HUES6 (cell line): Measurements from ENCODE around the gene MACO1.
"Not testable (repeated sequence)": the region's sequence is repeated elsewhere in the genome, so short reads cannot be mapped to it uniquely, and the experiment has no call there.

Experiments used
- H3K27ac ChIP-seq: 2 replicates; pipeline ENCODE4 v1.7.0; 2013; ENCODE audit warnings: low read depth, mild to moderate bottlenecking, low read length, inconsistent platforms
- H3K27me3 ChIP-seq: 2 replicates; pipeline ENCODE4 v1.6.1; 2013; ENCODE audit warnings: low read length; ENCODE audit not compliant: control insufficient read depth, insufficient read depth
- H3K36me3 ChIP-seq: 2 replicates; pipeline ENCODE4 v1.6.1; 2013; ENCODE audit warnings: low read length; ENCODE audit not compliant: control insufficient read depth, insufficient read depth
- H3K4me1 ChIP-seq: 2 replicates; pipeline ENCODE4 v1.6.1; 2013; ENCODE audit warnings: low read length; ENCODE audit not compliant: control insufficient read depth, insufficient read depth
- H3K4me3 ChIP-seq: 2 replicates; pipeline ENCODE4 v1.5.1; 2013; ENCODE audit warnings: low read depth, low read length
- H3K9ac ChIP-seq: one replicate; pipeline ENCODE4 v1.6.1; 2013; ENCODE audit warnings: mild to moderate bottlenecking, low read length
- H3K9me3 ChIP-seq: 2 replicates; pipeline ENCODE4 v1.6.1; 2013; ENCODE audit warnings: low read depth, low read length; ENCODE audit not compliant: control insufficient read depth, insufficient read depth

MACO1 gene

DNA sequence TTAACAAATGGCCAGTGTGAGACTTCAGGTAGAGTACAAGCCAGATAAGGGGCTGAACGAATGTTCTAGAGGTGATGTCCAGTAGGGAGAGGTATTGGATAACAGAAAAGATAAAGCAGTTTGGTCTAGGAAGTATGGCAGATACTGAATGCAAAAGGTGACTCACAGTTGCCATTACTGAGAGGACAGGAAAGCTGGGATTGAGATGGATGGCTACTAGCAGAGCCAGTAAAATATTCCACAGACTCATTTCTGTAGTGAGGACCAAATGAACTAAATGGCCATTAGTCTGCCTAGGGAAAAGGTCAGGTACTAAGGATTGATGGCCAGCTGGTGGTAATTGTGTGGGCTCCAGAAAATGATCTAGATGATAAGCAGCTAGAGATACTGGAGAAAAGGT, 11.5 kb downstream of the MACO1 start:
- Histone ChIP-seq H3K36me3 (no peaks in the 10 kb centered on the region), H3K9me3 (no peaks in the 10 kb centered on the region), H3K9ac (no peak overlapping the region), H3K4me1 (peaks cover 6% of the 10 kb centered on the region; the same call in 1 of the 2 replicates), H3K4me3 (no peak overlapping the region), H3K27me3 (no peaks in the 10 kb centered on the region), H3K27ac (no peak overlapping the region)

DNA sequence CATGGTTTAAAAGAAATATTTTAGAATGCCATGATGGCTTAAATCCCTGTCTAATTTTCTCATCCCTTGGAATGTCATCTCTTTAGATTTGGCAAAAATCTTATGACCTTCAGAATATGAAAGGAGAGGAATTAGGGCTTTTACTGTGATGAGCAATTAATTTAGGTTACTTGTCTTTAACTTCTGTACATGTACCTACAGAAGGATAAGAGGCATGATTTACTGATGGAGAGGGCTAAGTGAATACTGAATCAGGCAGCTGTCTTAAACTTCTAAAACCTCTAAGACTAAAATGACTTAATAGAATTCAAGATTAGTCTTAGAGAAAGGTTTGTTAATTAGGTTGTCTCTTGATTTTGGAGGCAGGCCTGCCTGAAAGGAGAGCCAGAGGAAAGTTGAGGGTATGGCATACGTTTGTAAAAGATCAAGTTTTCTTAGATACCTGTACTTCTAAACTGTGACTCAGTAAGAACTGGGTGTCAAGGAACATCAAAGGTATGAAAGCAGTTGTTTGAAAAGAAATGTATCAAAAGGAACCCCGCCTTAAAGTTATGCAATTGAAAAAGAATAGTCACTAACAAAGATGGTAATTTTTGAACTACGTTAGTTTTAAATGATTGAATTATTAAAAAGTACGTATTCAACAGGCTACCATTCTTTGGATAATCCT, 12.5 kb downstream of the MACO1 start:
- no peak overlapping the region for H3K9ac ChIP-seq
- peaks cover 10% of the 10 kb centered on the region; the same call in 1 of the 2 replicates for H3K4me1 ChIP-seq
- H3K27ac ChIP-seq: no peak overlapping the region
- no peaks in the 10 kb centered on the region for H3K27me3 ChIP-seq
- peaks cover 6% of the 10 kb centered on the region; the same call in 1 of the 2 replicates for H3K36me3 ChIP-seq
- no peak overlapping the region for H3K4me3 ChIP-seq
- H3K9me3 ChIP-seq: no peaks in the 10 kb centered on the region

DNA sequence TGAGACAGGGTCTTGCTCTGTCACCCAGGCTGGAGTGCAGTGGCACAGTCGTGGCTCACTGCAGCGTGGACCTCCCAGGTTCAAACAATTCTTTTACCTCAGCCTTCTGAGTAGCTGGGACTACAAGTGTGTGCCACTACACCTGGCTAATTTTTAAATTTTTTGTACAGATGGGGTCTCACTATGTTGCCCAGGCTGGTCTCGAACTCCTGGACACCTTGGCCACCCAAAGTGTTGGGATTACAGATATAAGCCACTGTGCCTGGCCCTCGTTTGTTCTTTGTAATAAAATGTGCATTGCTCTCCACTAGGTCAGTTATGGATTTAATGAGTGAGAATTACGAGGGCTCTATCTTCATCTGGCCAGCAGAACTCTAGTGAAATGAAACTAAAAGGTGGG, 13.9 kb downstream of the MACO1 start:
- not testable (repeated sequence) for H3K9ac ChIP-seq, H3K27me3 ChIP-seq, H3K36me3 ChIP-seq, H3K4me3 ChIP-seq, H3K27ac ChIP-seq, H3K9me3 ChIP-seq
- peaks cover 10% of the 10 kb centered on the region; the same call in 1 of the 2 replicates for H3K4me1 ChIP-seq

DNA sequence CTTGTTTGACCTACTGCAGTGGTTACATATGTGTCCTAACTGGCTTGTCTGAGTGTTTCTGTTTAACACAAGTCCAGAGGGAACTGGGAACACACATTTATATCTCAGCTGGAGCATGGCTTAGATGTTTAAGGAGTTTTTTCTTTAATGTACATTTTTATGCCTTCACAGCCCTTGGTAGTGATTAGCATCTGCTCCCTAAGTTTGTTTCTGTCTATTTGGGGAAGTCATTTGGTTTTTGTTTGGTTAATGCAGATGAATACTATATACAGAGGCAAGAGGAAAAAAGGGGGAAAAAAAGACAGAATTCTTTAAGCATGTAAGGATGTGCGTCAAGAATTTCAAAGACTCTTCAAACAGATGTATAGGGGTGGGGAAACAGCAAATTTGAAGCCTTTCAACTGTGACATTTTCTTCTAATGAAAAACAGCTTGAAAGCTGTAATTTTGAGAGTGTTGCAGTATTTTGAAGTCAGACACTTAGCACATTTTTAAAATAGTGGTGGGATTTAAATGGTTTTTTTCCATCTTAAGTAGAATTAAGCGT, 15.4 kb downstream of the MACO1 start:
- H3K9me3 ChIP-seq: no peaks in the 10 kb centered on the region

DNA sequence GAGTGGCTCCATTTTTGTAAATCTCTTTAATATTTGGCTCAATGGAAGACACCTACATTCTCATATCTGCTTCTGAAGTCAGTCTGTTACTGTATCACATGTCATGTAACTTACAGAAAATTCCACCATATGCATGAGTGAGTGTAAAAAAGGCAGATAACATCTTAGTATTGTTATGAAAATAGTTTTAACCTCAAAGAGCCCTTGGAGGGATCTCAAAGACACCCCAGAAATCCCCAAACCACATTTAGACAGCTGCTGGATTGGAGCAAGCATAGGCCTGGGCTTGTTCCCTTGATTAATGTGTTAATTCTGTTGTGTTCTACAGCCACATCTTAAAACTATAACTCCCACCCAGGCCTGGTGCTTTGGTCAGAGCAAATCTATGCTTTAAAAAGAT, 16.9 kb downstream of the MACO1 start:
- Histone ChIP-seq H3K9ac (no peak overlapping the region), H3K9me3 (no peaks in the 10 kb centered on the region), H3K4me1 (peaks cover 10% of the 10 kb centered on the region; the same call in 1 of the 2 replicates), H3K4me3 (no peak overlapping the region), H3K27me3 (no peaks in the 10 kb centered on the region), H3K36me3 (peaks cover 10% of the 10 kb centered on the region; the same call in 1 of the 2 replicates), H3K27ac (no peak overlapping the region)

More for the DNA sequence above, 15.4 kb downstream of the MACO1 start:
- Histone ChIP-seq H3K4me3 (no peak overlapping the region), H3K27me3 (no peaks in the 10 kb centered on the region), H3K27ac (no peak overlapping the region), H3K9ac (no peak overlapping the region), H3K36me3 (peaks cover 10% of the 10 kb centered on the region; the same call in 1 of the 2 replicates), H3K4me1 (peaks cover 10% of the 10 kb centered on the region; the same call in 1 of the 2 replicates)

DNA sequence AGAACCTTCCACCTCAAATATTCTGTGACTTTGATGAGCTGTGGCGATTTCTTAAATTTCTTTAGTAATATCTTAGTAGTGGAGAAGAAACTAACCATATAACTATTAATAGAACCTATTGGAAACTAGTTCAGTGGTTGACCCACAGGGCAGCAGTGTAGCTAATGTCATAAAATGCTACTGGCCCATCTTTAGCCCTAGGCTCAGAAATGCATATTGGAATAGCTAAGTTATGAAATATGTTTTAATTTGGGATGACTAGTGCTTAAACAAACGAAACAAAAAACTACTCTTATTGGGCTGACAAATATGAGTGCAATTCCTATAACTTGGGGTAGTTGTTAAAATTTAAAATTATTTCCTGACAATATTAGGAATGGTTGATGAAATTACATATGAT, 20.2 kb downstream of the MACO1 start:
- Histone ChIP-seq H3K9me3 (no peaks in the 10 kb centered on the region), H3K4me3 (no peak overlapping the region), H3K36me3 (peaks cover 13% of the 10 kb centered on the region), H3K27me3 (no peaks in the 10 kb centered on the region), H3K4me1 (peaks cover 10% of the 10 kb centered on the region; the same call in 1 of the 2 replicates), H3K27ac (no peak overlapping the region), H3K9ac (no peak overlapping the region)

DNA sequence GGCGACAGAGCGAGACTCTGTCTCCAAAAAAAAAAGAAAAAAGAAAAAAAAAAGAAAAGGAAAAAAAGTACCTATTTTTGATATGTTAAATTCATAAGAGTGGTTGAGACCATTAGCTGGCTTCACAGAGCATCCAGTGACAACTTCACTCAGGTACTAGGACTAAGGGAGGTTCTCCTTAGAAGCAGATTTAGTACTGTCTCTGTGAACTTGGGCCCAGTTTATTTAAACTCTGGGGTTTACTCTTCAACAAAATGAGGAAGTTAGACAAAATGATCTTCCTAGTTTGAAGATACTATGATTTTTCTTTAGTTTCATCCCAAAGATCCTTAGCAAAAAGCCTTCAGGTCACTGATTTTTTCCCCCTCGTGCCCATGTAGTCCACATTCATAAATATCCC, 21.2 kb downstream of the MACO1 start:
- Histone ChIP-seq H3K9me3 (no peaks in the 10 kb centered on the region), H3K4me3 (no peak overlapping the region), H3K27me3 (no peaks in the 10 kb centered on the region), H3K9ac (no peak overlapping the region), H3K4me1 (peaks cover 7% of the 10 kb centered on the region; the same call in 1 of the 2 replicates), H3K27ac (no peak overlapping the region), H3K36me3 (peaks cover 18% of the 10 kb centered on the region)

DNA sequence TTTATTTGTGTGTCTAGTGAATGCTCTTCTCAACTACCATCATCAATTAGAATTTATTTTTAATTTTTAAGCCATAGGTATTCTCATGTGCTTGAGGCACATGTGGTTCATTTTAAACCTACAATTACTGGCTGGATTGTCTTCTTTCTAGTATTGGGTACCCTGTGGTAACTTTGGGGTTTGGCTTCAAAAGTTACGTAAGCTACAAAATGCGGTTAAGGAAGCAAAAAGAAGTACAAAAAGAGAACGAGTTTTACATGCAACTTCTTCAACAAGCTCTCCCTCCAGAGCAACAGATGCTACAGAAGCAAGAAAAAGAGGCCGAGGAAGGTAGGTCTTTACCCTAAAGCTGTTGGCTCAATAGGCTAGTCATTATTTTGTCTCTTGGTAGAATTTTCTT, 25.8 kb downstream of the MACO1 start:
- Histone ChIP-seq H3K4me1 (no peaks in the 10 kb centered on the region), H3K27me3 (no peaks in the 10 kb centered on the region), H3K4me3 (no peak overlapping the region), H3K36me3 (peaks cover 23% of the 10 kb centered on the region), H3K27ac (no peak overlapping the region), H3K9ac (no peak overlapping the region), H3K9me3 (no peaks in the 10 kb centered on the region)

DNA sequence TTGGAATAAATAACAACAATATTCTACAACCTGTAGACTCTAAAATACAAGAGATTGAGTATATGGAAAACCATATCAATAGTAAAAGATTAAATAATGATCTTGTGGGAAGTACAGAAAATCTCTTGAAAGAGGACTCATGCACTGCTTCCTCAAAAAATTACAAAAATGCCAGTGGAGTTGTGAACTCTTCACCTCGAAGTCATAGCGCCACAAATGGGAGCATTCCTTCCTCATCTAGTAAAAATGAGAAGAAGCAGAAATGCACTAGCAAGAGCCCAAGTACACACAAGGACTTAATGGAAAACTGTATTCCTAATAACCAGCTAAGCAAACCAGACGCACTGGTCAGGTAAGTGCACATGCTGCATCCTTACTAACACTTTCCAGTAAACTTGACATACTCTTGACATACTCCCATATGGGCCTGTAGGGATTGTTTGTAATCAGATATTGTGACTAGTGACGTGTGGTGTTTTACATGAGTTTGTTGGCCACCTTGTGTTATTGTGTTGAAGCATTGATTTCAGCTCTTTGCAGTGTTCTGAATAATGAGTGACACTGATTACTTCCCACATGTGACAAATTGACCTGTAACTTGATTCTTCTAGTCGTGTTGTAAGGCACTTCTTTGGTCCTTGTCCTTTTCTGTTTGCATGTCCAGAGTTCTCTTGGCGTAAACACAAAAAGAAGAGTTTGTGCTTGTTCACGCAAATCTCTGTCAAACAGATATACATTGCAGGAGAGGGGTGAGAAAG, 28.0 kb downstream of the MACO1 start:
- peaks cover 23% of the 10 kb centered on the region for H3K36me3 ChIP-seq

DNA sequence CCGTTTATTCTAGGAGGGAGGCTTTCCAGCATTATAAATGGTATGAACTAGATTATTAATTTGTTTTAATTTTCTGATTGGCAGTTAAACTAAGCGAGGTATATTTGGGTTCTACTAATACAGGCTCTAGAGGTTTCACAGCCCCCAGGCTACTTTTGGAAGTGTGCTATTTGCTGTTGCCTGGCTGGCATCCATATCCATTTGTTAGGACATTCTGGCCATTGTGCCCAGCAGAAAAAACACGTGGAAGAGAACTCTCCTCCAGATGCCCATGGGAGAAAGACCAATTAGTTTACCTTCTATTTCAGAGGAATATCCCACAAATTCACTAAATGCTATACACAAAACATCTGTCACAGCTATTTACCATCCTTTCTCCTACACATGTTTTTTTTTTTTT, 29.3 kb downstream of the MACO1 start:
- Histone ChIP-seq H3K4me3 (no peak overlapping the region), H3K9ac (no peak overlapping the region), H3K4me1 (no peaks in the 10 kb centered on the region), H3K27ac (no peak overlapping the region), H3K27me3 (no peaks in the 10 kb centered on the region), H3K9me3 (no peaks in the 10 kb centered on the region), H3K36me3 (peaks cover 20% of the 10 kb centered on the region)

More for the DNA sequence above, 28.0 kb downstream of the MACO1 start:
- Histone ChIP-seq H3K4me3 (no peak overlapping the region), H3K27me3 (no peaks in the 10 kb centered on the region), H3K4me1 (no peaks in the 10 kb centered on the region), H3K9me3 (no peaks in the 10 kb centered on the region), H3K9ac (no peak overlapping the region), H3K27ac (no peak overlapping the region)

DNA sequence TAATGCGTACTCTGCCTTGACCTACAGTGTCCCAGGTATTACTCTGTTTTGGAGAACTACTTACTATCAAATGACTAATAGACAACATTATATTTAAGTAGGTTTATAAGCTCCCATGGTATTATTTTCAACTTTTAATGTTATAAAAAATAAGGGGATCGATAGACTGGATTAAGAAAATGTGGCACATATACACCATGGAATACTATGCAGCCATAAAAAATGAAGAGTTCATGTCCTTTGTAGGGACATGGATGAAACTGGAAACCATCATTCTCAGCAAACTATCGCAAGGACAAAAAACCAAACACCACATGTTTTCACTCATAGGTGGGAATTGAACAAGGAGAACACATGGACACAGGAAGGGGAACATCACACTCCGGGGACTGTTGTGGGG, 30.1 kb downstream of the MACO1 start:
- H3K9me3 ChIP-seq, H3K27me3 ChIP-seq, H3K9ac ChIP-seq, H3K27ac ChIP-seq, H3K4me3 ChIP-seq, H3K4me1 ChIP-seq: not testable (repeated sequence)
- peaks cover 20% of the 10 kb centered on the region for H3K36me3 ChIP-seq
